NCI-H128 (cell line): ENCODE measurements around the gene ANO3.
"Not testable (repeated sequence)": the region's sequence is repeated elsewhere in the genome, so short reads cannot be mapped to it uniquely, and the experiment has no call there.

Experiments
- DNase-seq: peaks from one replicate; lab custom pipeline; 2025; ENCODE audit not compliant: unreplicated experiment; lab: John Stamatoyannopoulos, UW

Gene ANO3

DNA sequence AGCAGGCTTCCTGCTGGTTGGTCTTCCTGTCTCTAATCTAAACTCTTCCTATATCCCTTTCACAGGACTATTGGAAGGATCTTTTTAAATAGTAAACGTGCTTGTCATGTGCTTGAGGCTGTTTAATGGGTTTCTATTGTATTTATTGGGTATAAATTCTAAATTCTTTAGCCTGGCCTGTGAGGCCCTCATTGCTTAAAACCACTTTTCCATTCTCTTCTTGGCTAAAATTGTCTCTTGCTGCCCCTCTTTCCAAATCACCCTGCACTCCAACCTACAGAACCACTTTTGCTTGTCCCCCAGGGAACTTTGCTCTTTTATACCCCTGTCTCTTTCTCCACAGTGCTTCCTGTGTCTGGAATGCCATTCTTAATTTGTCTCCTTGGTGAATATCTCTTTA is 286.5 kb downstream of the ANO3 start:
- no peak for DNase-seq

DNA sequence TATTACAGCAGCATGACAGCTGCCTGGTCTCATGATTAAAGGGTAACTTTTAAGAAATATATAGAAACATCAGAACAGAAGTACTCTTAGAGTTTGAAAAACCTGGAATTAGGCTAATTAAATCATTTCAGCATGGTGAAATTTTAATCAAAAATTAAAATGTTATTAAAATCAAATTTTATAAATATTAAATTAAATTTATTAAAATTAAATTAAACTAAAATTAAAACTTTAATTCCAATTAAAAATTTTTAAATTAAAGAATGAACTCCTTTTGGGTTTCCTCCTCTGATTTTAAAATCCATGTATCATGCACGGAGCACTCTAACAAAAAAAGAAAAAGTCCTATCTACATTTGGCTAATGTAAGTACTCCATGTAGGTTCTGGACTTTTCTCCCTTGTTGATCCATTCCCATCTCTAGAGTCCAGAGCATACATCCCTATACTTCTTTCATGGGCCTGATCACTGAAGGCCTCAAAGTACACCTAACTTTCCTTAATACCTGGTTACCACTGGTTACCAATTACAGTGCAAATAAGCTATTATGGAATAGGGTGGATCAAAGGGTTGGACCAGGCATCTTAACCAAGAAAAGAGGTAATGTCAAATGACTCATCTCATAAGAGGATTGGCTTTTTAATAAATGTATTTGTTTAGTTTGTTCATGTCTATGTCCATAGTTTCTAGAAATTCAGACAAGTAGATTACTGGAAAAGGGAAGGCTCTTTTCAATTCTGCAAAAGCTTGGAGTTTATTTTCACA is 288.5 kb downstream of the ANO3 start:
- DNase-seq, result no peak

DNA sequence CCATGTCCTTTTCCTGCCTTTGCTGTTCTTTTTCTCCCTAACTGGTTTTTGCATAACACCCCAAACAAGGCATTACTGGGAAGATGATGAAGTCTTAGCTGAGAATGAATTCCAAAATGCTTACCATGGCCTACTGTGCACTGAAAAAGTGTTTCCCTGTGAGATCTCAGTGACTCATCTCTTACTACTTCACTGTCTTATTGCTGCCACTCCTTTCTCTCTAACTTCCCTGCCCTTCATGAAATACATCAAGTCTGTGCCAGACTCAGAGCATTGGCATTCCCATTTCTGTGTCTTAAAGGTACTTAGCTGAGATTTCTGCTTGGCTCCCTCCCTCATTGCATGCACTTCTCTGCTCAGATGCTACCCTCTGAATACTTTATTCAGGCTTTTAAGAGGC is 289.2 kb downstream of the ANO3 start:
- DNase-seq, result no peak

DNA sequence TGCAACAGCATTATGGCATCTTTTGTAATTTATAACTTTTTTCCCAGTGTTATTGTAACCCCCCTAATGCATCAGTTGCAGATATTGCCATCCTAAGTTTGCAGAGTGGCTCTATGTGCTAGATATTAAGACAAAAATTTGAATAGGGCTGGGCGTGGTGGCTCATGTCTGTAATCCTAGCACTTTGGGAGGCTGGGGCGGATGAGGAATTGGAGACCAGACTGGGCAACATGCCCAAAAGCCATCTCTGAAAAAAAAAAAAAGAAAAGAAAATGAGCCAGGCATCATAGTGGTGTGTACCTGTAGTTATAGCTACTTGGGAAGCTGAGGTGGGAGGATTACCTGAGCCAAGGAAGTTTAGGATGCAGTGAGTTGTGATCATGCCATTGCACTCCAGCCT is 290.3 kb downstream of the ANO3 start:
- DNase-seq, result no peak

DNA sequence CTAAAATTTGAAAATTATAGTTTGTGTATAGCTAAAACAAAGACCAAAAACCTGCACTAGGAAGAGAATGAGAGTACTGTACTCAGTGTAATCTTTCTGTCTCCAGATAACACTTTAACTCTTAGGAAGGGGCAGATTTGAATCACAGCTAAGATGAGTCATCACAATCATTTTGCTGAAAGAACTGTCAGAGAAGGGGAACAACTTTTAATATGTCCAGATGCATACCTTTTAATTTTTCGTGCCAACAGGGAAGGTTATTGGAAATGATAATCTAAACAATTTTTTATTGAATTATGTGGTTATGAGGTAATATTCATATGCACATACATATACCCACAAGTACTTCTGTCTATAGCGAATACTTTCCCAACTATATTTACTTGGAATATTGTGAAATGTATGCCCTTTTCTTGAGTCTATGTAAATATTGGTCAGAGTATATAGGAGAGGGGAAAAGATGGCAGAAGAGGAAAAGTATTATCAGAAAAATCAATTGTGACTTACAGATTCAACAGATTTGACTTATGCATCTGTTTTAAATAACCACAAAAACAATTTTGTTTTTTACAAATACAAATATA is 291.2 kb downstream of the ANO3 start:
- DNase-seq, result no peak

DNA sequence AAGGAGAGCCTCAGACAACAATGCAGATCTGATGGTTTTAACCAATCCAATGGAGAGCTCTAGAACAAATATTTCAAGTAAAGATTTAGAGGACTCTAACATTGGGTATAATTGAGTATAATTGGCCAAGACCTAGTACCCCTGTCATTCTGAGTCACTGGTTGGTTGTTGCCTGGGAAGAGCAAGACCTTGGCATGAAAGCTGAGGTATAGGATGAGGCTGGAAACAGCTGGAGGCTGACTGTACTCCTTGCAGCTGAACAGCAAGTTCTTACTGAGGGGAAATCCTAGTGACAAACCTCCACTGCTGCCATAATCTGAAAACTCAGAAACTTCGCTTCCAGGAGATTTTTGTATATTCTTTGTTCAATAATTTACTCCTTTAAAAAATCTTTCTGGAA is 294.4 kb downstream of the ANO3 start:
- no peak for DNase-seq

DNA sequence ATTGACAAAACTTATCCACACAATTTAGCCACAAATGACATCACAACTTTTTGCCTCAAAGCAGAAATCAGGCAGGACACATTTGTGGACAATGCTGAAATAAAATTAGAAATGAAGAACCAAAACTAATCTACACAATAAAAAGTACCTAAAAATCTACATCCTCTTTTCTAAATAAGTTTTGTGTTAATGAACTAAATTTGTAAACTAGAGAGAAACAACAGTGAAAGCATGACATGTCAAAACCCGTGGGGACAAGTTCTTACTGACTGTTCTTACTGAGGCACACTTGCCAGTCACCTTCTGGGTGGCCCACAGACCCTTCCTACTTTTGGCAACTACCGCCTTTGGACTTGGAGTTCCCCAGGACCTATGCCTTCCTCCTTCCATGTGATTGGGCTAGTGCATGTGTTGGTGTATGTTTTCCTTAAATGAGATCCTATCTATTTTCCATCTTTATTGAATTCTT is 300.8 kb downstream of the ANO3 start:
- no peak for DNase-seq

DNA sequence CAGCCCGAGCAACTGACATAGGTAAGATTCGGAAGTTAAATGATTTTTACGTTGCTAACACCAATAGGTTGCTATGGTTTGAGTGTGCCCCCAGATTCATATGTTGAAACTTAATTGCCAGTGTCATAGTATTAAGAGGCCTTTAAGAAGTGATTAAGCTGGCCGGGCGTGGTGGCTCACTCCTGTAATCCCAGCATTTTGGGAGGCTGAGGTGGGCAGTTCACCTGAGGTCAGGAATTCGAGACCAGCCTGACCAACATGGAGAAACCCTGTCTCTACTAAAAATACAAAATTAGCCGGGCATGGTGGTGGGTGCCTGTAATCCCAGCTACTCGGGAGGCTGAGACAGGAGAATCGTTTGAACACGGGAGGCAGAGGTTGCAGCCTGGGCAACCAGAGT is 311.4 kb downstream of the ANO3 start:
- DNase-seq, result not testable (repeated sequence)

DNA sequence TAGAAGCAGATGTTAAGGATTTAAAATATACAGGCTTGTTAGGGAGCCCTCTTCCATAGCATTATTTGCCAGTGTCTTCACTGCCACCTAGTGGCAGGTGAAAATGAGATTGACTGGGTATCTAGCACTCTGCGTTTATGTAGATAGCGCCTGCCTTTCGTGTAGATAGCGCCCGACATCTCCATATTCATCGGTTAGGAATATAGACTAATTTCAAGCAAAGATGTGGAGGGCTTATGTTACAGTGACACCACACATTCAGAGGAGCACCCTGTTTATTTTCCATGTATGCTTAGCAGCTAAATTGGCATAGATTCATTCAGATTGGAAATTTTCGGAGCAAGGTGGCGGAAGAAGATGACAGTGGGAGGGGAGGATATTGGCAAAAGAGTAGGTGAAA is 318.0 kb downstream of the ANO3 start:
- DNase-seq, result peak; percentile 19

DNA sequence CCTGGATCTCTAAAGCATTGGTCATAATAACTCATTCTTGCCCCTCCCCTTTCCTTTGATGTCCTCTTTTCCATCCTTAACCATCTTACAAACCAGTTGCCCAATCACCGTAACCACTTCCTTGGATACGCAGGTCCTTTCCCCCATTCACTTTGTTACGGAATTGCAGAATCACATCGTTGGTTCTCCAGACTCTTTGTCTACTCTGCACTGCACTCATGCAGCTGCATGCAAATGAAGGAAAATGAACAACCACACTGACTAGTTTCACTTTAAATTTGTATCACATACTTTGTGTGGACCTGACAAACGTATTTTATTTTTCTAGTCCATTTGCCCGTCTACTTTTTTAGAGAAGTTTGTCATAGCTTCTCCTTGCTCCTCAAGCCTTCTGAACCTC is 320.0 kb downstream of the ANO3 start:
- DNase-seq, result no peak

DNA sequence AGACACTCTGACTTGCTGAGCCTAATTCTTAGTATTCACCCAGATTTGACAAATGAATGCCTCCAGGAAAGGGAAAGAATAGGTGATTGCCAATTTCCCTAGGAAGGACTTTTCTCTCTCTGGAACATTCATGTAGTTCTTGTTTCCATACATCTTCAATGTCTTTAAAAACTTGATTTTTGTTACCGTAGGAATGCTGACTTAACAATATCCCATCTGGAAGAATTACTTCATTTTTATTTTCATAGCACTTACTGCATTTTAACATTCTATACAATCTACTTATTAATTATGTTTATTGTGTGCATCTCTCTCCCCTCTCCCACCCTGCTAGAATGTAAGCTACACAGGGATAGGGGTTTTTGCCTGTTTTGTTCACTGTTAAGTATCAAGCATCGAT is 323.4 kb downstream of the ANO3 start:
- DNase-seq, result no peak

DNA sequence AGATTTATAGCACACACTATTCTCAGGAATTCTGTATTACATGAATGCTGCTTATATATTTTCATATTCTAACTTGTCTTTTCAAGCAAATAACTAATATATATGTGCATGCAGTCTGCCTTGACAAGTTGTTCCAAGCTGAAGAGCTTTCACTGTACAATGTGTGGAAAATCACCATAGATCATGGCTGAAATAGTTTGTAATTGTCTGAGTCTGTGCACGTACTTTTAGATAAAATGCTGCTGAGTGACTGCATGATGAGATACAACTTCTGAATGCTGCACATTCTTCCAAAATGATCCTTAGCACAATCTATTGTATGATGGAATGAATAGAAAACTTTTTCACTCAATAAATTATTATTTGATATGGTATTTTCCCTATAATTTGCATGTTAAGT is 331.0 kb downstream of the ANO3 start:
- DNase-seq, result no peak

DNA sequence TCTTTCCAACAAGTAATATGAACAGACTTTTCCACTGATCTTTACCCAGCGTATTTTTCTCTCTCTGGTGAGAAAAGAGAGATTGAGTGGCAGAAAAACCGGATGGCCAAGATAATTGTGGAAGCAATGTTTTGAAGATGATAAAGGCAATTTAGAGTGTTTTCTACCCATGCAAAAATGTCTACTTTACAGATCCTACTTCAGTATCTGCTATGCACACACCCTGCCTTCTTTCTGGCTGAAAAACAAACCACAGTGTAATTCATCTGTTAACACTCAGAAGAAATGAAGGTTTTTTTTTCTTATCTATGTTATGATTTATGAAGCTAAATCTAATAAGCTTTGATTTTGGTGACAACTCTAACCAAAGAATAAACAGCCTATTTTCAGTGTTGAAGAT is 333.1 kb downstream of the ANO3 start:
- DNase-seq, result no peak

DNA sequence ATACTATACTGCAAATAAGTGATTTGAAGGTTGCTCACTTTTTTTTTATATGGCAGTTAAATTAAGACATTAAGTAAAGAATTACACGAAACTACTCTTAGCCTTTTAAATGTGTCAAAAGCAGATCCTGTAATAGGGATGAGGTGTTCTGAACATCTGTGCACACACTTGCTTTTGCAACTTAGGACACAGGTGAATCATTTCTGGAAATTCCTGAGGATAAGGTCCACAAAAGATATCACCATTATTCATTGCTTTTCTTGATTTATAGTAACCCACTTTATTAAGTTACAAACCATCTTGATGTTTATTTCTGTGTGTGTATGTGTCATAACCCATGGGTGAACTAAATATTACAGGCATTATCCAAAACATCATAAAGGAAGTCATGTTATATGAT is 334.0 kb downstream of the ANO3 start:
- DNase-seq, result no peak

DNA sequence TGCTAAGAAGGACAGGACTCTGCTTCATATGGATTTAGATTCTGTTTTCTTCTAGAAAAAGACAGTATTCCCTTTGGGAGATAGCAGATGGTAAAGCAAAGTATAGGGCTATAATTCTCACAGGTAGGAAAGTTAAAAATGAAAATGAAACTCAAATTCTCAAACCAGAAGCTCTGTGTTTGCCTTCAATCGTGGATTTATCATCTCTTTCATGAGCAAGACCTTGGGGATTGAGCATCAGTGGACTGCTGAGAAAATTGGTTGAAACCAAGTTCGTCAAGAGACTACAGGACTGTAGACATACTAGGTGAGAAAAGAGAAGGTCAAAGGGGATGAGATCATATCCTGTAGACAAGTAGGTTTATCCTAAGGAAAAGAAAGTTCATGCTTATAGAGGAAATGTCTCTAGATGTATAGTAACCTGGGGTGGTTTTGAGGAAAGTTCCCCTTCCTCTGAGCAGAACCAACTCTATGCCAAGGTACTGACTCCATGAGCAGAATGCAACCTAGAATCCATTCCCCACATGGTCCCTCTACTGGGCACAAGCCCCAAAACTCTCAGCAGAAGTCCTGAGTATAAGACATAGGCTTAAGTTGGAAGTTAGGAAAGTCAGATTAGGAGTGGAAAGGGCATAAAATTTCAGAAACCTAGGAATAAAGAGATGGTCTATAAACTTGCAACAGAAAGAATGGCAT is 343.5 kb downstream of the ANO3 start:
- DNase-seq, result no peak

DNA sequence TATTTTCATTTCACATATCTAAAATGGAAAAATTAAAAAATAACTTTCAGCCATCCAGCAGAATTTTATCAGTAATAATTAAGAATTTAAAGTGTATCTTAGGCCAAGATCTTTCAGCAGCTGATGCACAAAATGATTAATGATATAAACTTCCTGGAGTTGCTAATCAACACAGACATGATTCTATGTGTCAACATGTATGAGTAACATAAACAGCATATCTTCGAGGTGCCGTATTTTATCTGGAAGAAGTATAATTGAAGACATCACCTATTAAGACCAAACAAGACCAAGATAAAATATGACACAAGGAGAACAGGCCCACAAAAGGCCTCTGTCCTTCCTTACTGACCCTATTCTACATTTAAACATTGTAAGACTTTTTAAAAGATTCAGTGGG is 344.7 kb downstream of the ANO3 start:
- DNase-seq, result no peak

DNA sequence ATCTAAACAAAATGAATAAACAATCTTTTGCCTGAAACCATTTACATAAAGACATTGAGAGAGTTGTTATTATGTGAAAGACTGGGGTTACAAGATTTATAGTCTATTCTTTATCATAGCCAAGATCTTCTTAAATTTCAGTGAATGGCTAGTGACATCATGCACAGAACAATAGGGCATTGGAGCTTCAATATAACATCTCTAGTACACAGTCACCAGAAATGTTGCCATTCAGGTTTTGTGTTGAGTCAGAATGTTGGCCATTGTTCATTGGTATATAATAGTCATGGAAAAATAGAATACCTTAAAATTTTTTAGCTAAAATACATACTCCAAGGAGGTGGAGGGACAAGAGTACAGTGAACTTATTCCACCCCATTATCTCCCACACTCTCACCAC is 345.6 kb downstream of the ANO3 start:
- no peak for DNase-seq

DNA sequence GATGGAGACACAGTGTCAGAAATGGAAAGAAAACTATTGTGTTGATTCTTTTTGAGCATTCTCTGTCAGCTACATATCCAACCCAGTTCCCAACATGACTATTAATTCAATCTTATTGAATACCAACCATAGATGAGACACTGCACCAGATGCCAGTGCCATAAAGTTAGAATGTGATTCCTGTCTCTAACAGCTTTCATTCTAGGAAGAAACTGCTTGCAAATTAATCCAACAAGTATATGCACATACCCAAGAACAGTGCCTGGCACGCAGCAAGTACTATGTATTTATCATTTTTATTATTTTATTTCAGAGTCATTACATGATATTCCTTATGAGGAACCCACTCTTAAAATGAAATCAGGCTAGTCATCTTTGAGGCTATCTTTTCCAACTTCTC is 355.4 kb downstream of the ANO3 start:
- DNase-seq, result no peak

DNA sequence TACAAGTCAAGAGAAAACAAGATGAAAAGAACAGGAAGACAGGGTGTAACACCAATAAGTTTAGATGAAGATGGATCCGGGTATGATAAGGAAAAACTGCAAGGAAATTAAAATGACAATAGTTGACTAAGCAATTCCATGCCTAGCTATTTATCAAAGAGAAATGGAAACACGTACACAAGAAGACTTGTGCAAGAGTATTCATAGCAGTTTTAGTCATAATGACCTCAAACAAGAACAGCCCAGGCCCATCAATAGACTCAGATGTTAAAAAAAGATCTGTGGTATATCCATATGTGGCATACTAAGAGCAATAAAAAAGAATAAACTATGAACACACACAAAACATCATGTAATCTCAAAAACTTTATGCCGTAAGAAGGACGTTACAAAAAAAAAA is 356.8 kb downstream of the ANO3 start:
- DNase-seq, result no peak

DNA sequence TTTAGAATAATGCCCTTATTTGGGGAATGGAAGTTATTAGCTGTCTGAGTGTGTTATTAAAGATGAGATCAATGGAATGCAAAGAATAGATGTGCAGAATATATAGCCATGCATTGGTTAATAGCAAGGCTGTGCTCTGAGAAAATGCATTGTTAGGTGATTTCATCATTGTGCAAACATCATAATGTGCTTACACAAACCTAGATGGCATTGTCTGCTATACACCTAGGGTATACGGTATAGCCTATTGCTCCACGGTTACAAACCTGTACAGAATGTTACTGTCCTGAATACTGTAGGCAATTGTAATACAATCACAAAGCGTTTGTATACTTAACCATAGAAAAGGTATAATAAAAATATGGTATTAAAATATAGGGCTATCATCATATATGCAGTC is 364.4 kb downstream of the ANO3 start:
- no peak for DNase-seq

DNA sequence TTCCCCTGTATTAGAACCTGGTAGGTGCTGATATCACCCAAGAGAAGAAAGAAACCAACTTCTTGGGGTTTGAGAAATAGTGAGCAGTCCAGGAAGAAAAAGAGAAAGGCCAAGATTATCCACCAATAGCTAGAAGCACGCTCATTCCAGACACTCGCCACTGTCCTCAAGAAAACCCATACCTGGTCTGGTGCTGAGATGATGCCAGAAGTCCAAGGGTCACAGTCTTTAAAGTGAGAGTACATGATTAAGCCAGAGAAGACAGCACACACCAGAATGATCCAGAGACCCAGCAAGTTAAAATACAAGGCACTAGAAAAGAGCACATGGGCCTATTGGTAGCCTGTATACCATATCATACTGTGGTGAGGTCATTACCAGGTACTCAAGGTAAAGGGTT is 366.3 kb downstream of the ANO3 start:
- DNase-seq, result no peak

DNA sequence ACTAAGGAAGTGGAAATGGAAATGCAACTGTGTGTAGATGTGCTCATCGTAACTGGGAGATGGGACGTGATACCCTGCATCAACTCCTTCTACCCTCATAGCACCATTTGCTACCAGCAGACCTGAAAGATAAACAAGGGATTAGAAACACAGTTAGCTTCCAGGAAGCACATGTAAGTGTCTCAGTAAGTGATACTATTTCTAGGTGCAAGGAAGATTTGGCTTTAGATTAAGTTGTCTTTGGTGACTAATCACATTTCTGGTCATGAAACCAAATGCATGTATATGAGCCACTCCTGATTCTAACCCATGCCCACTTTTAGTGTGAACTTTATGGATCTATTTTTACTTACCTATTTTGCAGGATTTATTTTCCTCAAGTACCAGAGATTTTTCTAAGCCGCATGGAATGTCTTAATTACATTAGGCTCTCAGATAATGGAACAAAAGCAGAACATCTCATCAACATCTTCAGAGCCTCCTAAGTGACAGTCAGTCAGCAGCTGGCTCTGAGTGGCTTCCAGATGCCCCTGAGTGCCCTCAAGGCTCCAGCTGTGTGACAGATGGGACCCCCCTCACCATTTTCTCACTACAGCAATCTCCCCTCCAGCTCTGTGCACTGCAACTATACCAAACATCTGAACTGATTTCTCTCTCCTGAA is 368.8 kb downstream of the ANO3 start:
- no peak for DNase-seq
